DMS114 treated with DMSO at 0.1 percent for 48 hours (cell line): ENCODE results near the gene FAM20A.
"Not testable (repeated sequence)": the region's sequence is repeated elsewhere in the genome, so short reads cannot be mapped to it uniquely, and the experiment has no call there.

Experiments used
- DNase-seq: peaks from one replicate; lab custom pipeline; 2025; ENCODE audit not compliant: unreplicated experiment; lab: John Stamatoyannopoulos, UW

Gene FAM20A

GRCh38 chr17:68592682-68593641 lies 8.2 kb downstream of the FAM20A start:
- DNase-seq, result no peak

- no peak for DNase-seq
Measured at GRCh38 chr17:68592009-68592408, 9.2 kb downstream of the FAM20A start.

- peak; percentile 60 for DNase-seq
Measured at GRCh38 chr17:68591583-68591982, 9.6 kb downstream of the FAM20A start.

GRCh38 chr17:68589086-68589485 lies 12.1 kb downstream of the FAM20A start:
- DNase-seq, result no peak

- DNase-seq, result no peak
Measured at GRCh38 chr17:68588362-68588761, 12.8 kb downstream of the FAM20A start.

- DNase-seq, result no peak
Measured at GRCh38 chr17:68587847-68588246, 13.3 kb downstream of the FAM20A start.

GRCh38 chr17:68587026-68587425 lies 14.1 kb downstream of the FAM20A start:
- DNase-seq, result no peak

GRCh38 chr17:68585643-68586042 lies 15.5 kb downstream of the FAM20A start:
- DNase-seq, result no peak

GRCh38 chr17:68584581-68585303 lies 16.4 kb downstream of the FAM20A start:
- DNase-seq, result no peak

- DNase-seq, result not testable (repeated sequence)
Measured at GRCh38 chr17:68582867-68583266, 18.3 kb downstream of the FAM20A start.

- DNase-seq, result no peak
Measured at GRCh38 chr17:68581863-68582645, 19.1 kb downstream of the FAM20A start.

GRCh38 chr17:68580236-68580770 lies 20.9 kb downstream of the FAM20A start:
- DNase-seq, result no peak

GRCh38 chr17:68579194-68579927 lies 21.8 kb downstream of the FAM20A start:
- no peak for DNase-seq

- DNase-seq, result no peak
Measured at GRCh38 chr17:68578236-68578635, 22.9 kb downstream of the FAM20A start.

- DNase-seq, result no peak
Measured at GRCh38 chr17:68577497-68577821, 23.7 kb downstream of the FAM20A start.

- no peak for DNase-seq
Measured at GRCh38 chr17:68576811-68577496, 24.2 kb downstream of the FAM20A start.

GRCh38 chr17:68576137-68576536 lies 25.0 kb downstream of the FAM20A start:
- DNase-seq, result no peak

GRCh38 chr17:68573338-68573737 lies 27.8 kb downstream of the FAM20A start:
- DNase-seq, result no peak

- DNase-seq, result no peak
Measured at GRCh38 chr17:68572138-68572842, 28.9 kb downstream of the FAM20A start.
